Cardiac fibroblast (primary cell): Measurements from ENCODE around the gene IL1RL2.

Source experiments
- DNase-seq, 2 donors: peaks; one replicate each; pipeline versions ENCODE4 v3.0.0 to v3.0.0-alpha.2; 2010; ENCODE audit warnings: low read depth in 2 of 2
- H3K4me3 ChIP-seq, 2 donors: replicated peaks in 1 of 2; 1 replicate in 1 of 2; 2 replicates in 1 of 2; pipeline ENCODE4 v1.5.1; 2011; ENCODE audit warnings: low read depth in 2 of 2, low read length in 2 of 2, mild to moderate bottlenecking in 2 of 2, moderate library complexity in 1 of 2
- CTCF ChIP-seq: IDR thresholded peaks from one replicate; pipeline ENCODE4 v1.5.1; 2011; ENCODE audit warnings: low read depth, mild to moderate bottlenecking, low read length, inconsistent platforms

Gene IL1RL2

GRCh38 chr2:102176172-102176571 lies 10.7 kb upstream of the IL1RL2 start:
- no peak overlapping the region for H3K4me3 ChIP-seq
- no peak for DNase-seq
- TF ChIP-seq CTCF, result no peak

- TF ChIP-seq CTCF, result no peak
- no peak overlapping the region for H3K4me3 ChIP-seq
- DNase-seq, result no peak
These were observed 8.9 kb upstream of the IL1RL2 start for GRCh38 chr2:102177814-102178478.

- TF ChIP-seq CTCF, result no peak
- no peak overlapping the region for H3K4me3 ChIP-seq
- no peak for DNase-seq
These were observed 7.8 kb upstream of the IL1RL2 start for GRCh38 chr2:102179061-102179460.

GRCh38 chr2:102179788-102180686 lies 6.8 kb upstream of the IL1RL2 start:
- no peak overlapping the region for H3K4me3 ChIP-seq
- no peak for DNase-seq
- TF ChIP-seq CTCF, result no peak

GRCh38 chr2:102180687-102180999 lies 6.2 kb upstream of the IL1RL2 start:
- no peak for TF ChIP-seq CTCF
- no peak overlapping the region for H3K4me3 ChIP-seq
- DNase-seq, result no peak

- H3K4me3 ChIP-seq, result no peak overlapping the region
- no peak for DNase-seq
These were observed 5.4 kb upstream of the IL1RL2 start for GRCh38 chr2:102181376-102181775.

More at GRCh38 chr2:102181376-102181775, 5.4 kb upstream of the IL1RL2 start:
- no peak for TF ChIP-seq CTCF
